ENCODE results near the gene ZNF862. TPM values are rescaled to one million over a fixed set of nuclear protein-coding genes. Genes with fewer than 3 reads are reported as not detected.

ZNF862 gene
- total and polyA plus RNA-seq, 2 of the 13 experiments (the other 11 are each of a cell fraction or from before 2014, with no cell fraction given): 0.89 to 2.0 TPM

DNA sequence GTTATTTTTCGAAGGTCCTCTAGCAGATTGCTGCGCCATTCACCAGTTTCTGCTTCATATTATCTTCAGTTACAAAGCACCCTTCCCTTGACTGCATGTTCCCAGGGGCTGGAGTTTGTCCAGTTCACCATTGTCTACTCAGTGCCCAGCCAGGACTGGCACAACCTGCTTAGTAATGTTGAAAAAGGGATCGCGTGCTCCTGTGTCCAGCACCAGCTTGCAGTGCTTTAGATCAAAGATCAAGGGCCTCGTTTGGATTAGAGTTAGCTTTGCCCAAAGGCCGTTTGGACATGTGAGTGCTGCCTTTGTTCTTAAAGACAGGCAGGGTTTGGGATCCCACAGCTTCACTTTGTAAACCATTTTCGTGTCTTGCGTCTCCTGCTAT is 36.5 kb downstream of the ZNF862 start (continued):
- TF ChIP-seq, protein P1, sequence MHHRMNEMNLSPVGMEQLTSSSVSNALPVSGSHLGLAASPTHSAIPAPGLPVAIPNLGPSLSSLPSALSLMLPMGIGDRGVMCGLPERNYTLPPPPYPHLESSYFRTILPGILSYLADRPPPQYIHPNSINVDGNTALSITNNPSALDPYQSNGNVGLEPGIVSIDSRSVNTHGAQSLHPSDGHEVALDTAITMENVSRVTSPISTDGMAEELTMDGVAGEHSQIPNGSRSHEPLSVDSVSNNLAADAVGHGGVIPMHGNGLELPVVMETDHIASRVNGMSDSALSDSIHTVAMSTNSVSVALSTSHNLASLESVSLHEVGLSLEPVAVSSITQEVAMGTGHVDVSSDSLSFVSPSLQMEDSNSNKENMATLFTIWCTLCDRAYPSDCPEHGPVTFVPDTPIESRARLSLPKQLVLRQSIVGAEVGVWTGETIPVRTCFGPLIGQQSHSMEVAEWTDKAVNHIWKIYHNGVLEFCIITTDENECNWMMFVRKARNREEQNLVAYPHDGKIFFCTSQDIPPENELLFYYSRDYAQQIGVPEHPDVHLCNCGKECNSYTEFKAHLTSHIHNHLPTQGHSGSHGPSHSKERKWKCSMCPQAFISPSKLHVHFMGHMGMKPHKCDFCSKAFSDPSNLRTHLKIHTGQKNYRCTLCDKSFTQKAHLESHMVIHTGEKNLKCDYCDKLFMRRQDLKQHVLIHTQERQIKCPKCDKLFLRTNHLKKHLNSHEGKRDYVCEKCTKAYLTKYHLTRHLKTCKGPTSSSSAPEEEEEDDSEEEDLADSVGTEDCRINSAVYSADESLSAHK (CRISPR knock-in tag; IDR thresholded peaks at IDR 0.05; ENCODE audit: borderline replicate concordance): no peak
- TF ChIP-seq CEBPZ (IDR thresholded peaks at IDR 0.05; ENCODE audit: low read length) (no peak), SALL2 (CRISPR knock-in tag; IDR thresholded peaks at IDR 0.05) (no peak), ZNF350 (CRISPR knock-in tag; IDR thresholded peaks at IDR 0.05; ENCODE audit: borderline replicate concordance, low read depth) (no peak), NAIF1 (CRISPR knock-in tag; IDR thresholded peaks at IDR 0.05; ENCODE audit: borderline replicate concordance) (no peak), KDM5A (IDR thresholded peaks at IDR 0.05; ENCODE audit: borderline replicate concordance, low read length) (no peak), SRSF1 (optimal IDR thresholded peaks at IDR 0.05; ENCODE audit: low read depth, low read length) (no peak), BORCS8-MEF2B (CRISPR knock-in tag; IDR thresholded peaks at IDR 0.05) (peak; percentile 57; the same call in 1 of the 2 replicates), ZNF30 (CRISPR knock-in tag; IDR thresholded peaks at IDR 0.05) (no peak), CREB3 (CRISPR knock-in tag; IDR thresholded peaks at IDR 0.05) (no peak), PCBP2 (optimal IDR thresholded peaks at IDR 0.05; ENCODE audit: low read depth, low read length, poor library complexity, severe bottlenecking) (no peak), HDAC2 (CRISPR knock-in tag; IDR thresholded peaks at IDR 0.05) (peak; percentile 45; the same call in 1 of the 2 replicates), POLR2AphosphoS2 (IDR thresholded peaks at IDR 0.05; ENCODE audit: low read depth, low read length) (no peak), HOXA3 (CRISPR knock-in tag; IDR thresholded peaks at IDR 0.05) (peak; percentile 40), SP2 (CRISPR knock-in tag; IDR thresholded peaks at IDR 0.05) (no peak), TRIM24 (CRISPR knock-in tag; IDR thresholded peaks at IDR 0.05) (no peak), NFYB (CRISPR knock-in tag; IDR thresholded peaks at IDR 0.05) (no peak), HIVEP1 (CRISPR knock-in tag; IDR thresholded peaks at IDR 0.05) (no peak), TP53 (CRISPR knock-in tag; conservative IDR thresholded peaks at IDR 0.05) (no peak)
- TF ChIP-seq, protein P2, sequence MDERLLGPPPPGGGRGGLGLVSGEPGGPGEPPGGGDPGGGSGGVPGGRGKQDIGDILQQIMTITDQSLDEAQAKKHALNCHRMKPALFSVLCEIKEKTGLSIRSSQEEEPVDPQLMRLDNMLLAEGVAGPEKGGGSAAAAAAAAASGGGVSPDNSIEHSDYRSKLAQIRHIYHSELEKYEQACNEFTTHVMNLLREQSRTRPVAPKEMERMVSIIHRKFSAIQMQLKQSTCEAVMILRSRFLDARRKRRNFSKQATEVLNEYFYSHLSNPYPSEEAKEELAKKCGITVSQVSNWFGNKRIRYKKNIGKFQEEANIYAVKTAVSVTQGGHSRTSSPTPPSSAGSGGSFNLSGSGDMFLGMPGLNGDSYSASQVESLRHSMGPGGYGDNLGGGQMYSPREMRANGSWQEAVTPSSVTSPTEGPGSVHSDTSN (CRISPR knock-in tag; IDR thresholded peaks at IDR 0.05): no peak
